ENCODE results near the gene MCM3.
A peak's percentile ranks its signal among the peaks of the same experiment; 100 is the strongest.

The MCM3 gene

DNA sequence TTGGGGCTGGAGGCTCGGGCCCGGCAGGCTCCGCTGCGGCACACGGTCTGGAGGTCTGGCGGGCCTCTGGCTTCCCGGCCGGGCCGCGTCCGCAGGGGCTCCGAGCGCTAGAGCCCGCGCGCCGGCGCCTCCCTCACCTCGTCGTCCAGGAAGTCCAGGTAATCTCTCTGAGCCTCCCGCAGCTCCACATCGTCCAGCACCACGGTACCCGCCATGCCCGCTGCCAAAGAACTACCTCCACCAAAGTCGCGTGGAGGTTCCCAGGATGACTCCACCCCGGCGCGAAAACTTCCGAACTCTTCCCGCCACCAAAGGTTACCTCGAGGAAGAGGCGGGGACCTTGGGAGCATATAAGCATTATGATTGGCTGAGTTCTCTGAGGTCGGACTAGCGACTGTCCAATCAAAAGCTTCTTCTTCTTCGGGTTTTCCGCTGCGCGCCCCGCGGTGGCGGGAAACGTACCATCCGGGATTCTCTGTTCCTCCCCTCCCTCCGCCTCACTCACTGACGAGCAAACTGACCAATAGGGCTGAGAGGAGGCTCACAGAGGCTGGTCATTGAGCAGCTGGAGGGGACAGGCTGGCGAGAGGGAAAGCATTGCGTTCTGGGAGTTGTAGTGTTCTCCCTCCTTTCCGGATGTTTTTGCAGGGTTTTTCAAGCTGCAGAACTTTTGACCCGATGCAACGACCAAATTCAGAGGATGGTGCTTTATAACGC is at the start of gene MCM3 (continued):
- TF ChIP-seq, protein P1, sequence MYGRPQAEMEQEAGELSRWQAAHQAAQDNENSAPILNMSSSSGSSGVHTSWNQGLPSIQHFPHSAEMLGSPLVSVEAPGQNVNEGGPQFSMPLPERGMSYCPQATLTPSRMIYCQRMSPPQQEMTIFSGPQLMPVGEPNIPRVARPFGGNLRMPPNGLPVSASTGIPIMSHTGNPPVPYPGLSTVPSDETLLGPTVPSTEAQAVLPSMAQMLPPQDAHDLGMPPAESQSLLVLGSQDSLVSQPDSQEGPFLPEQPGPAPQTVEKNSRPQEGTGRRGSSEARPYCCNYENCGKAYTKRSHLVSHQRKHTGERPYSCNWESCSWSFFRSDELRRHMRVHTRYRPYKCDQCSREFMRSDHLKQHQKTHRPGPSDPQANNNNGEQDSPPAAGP (tag by site-specific recombination; IDR thresholded peaks at IDR 0.05) = peak; percentile 61
- TF ChIP-seq HOXC10 (CRISPR knock-in tag; IDR thresholded peaks at IDR 0.05) (peak; percentile 99), ZNF248 (tag by site-specific recombination; IDR thresholded peaks at IDR 0.05) (no peak), ZNF473 (tag by site-specific recombination; IDR thresholded peaks at IDR 0.05) (no peak), ZNF16 (tag by site-specific recombination; IDR thresholded peaks at IDR 0.05; ENCODE audit: low read depth) (no peak), ZNF654 (tag by site-specific recombination; IDR thresholded peaks at IDR 0.05; ENCODE audit: low read depth) (no peak), ZNF776 (tag by site-specific recombination; IDR thresholded peaks at IDR 0.05; ENCODE audit: borderline replicate concordance) (no peak), GFI1B (tag by site-specific recombination; IDR thresholded peaks at IDR 0.05) (no peak), ZNF18 (tag by site-specific recombination; IDR thresholded peaks at IDR 0.05) (no peak), ZNF610 (tag by site-specific recombination; IDR thresholded peaks at IDR 0.05; ENCODE audit: borderline replicate concordance) (no peak), ZNF514 (tag by site-specific recombination; IDR thresholded peaks at IDR 0.05) (no peak), PRDM10 (tag by site-specific recombination; IDR thresholded peaks at IDR 0.05) (peak; percentile 89), ZNF623 (tag by site-specific recombination; IDR thresholded peaks at IDR 0.05) (0 out of 2 replicates have a peak, but pooled peaks have one; percentile 32), ZNF585B (tag by site-specific recombination; IDR thresholded peaks at IDR 0.05) (no peak), ZNF24 (tag by site-specific recombination; IDR thresholded peaks at IDR 0.05) (peak; percentile 74), ZNF133 (tag by site-specific recombination; IDR thresholded peaks at IDR 0.05) (no peak), ZNF184 (tag by site-specific recombination; IDR thresholded peaks at IDR 0.05) (no peak), ZFP37 (tag by site-specific recombination; IDR thresholded peaks at IDR 0.05) (0 out of 2 replicates have a peak, but pooled peaks have one; percentile 34), ZBTB20 (tag by site-specific recombination; IDR thresholded peaks at IDR 0.05) (peak; percentile 98), ZNF221 (tag by site-specific recombination; IDR thresholded peaks at IDR 0.05; ENCODE audit: borderline replicate concordance) (no peak), ZNF529 (tag by site-specific recombination; IDR thresholded peaks at IDR 0.05; ENCODE audit: insufficient replicate concordance) (no peak), WT1 (tag by site-specific recombination; IDR thresholded peaks at IDR 0.05) (no peak; the same call in 1 of the 2 replicates), EGR2 (tag by site-specific recombination; IDR thresholded peaks at IDR 0.05; ENCODE audit: low read depth) (no peak), ZNF157 (tag by site-specific recombination; IDR thresholded peaks at IDR 0.05) (no peak)
- TF ChIP-seq, protein P2, sequence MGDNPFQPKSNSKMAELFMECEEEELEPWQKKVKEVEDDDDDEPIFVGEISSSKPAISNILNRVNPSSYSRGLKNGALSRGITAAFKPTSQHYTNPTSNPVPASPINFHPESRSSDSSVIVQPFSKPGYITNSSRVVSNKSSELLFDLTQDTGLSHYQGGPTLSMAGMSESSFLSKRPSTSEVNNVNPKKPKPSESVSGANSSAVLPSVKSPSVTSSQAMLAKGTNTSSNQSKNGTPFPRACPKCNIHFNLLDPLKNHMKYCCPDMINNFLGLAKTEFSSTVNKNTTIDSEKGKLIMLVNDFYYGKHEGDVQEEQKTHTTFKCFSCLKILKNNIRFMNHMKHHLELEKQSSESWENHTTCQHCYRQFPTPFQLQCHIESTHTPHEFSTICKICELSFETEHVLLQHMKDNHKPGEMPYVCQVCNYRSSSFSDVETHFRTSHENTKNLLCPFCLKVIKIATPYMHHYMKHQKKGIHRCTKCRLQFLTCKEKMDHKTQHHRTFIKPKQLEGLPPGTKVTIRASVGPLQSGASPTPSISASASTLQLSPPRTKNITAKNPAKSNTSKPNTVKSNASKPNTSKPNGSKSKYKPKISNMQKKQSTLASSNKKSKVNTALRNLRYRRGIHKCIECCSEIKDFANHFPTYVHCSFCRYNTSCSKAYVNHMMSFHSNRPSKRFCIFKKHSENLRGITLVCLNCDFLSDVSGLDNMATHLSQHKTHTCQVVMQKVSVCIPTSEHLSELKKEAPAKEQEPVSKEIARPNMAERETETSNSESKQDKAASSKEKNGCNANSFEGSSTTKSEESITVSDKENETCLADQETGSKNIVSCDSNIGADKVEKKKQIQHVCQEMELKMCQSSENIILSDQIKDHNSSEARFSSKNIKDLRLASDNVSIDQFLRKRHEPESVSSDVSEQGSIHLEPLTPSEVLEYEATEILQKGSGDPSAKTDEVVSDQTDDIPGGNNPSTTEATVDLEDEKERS (tag by site-specific recombination; IDR thresholded peaks at IDR 0.05) = no peak
- TF ChIP-seq, protein P3, sequence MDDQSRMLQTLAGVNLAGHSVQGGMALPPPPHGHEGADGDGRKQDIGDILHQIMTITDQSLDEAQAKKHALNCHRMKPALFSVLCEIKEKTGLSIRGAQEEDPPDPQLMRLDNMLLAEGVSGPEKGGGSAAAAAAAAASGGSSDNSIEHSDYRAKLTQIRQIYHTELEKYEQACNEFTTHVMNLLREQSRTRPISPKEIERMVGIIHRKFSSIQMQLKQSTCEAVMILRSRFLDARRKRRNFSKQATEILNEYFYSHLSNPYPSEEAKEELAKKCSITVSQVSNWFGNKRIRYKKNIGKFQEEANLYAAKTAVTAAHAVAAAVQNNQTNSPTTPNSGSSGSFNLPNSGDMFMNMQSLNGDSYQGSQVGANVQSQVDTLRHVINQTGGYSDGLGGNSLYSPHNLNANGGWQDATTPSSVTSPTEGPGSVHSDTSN (CRISPR knock-in tag; IDR thresholded peaks at IDR 0.05) = peak; percentile 98
- TF ChIP-seq, protein P4, sequence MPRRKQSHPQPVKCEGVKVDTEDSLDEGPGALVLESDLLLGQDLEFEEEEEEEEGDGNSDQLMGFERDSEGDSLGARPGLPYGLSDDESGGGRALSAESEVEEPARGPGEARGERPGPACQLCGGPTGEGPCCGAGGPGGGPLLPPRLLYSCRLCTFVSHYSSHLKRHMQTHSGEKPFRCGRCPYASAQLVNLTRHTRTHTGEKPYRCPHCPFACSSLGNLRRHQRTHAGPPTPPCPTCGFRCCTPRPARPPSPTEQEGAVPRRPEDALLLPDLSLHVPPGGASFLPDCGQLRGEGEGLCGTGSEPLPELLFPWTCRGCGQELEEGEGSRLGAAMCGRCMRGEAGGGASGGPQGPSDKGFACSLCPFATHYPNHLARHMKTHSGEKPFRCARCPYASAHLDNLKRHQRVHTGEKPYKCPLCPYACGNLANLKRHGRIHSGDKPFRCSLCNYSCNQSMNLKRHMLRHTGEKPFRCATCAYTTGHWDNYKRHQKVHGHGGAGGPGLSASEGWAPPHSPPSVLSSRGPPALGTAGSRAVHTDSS (tag by site-specific recombination; IDR thresholded peaks at IDR 0.05) = no peak
